Measurements from ENCODE around the gene LNX2.

Gene LNX2

DNA sequence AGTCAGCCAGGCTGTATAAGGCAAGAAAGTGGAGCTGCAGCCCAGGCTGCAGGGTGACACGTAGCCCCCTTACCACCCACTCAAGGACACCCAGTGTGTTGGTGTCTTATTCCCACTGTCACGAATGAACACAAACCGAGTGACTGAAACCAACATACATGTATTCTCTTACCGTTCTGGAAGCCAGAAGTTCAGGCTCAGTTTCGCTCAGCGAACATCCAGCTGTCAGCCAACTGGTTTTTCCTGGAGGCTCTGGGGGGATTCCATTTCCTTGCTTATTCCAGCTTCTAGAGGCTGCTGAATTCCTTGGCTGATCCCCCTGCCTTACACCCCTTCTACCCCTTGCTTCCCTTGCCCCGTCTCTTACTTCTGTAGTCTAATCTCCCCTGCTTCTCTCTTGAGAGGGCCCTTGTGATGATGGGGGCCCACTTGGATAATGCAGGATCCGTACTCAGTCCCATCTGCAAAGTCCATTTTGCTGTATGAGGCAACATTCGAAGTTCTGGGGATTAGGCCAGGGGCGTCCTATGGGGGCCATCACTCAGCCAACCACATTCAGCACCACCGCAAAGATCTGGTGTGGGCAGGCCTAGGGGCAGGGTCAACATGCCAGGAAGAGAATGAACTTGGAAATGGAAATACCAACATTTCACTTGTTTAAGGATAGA, 122.6 kb downstream of the LNX2 start:
- TF ChIP-seq CTCF (IDR thresholded peaks at IDR 0.05): no peak

- TF ChIP-seq CTCF (IDR thresholded peaks at IDR 0.05): no peak
Observed at GRCh38 chr13:27496536-27497273, 123.6 kb downstream of the LNX2 start.

DNA sequence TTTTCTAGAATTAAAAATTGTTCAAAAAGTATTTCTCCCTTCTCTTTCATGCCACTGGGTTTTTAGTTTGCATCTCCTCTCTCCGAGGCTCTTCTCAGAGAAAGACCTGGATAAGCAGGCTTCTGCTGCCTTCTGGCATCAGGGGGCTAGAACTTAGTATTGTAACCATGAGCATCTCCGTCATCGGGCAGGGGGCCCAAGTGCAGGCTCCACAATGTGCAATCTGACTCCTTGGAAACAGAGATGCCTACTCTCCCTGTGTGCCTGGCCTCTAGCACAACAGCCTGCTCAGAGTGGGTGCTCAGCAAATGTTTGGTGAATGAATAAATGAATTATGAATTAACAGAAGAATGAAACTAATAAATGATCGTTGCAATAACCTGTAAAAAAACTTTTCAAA, 124.3 kb downstream of the LNX2 start:
- TF ChIP-seq CTCF (IDR thresholded peaks at IDR 0.05): no peak
